GM10248 (cell line): Measurements from ENCODE around the gene CYP4F8.

Experiments used
- CTCF ChIA-PET: fragments of 300-600 bp; sonication (Branson Sonifier 250); formaldehyde crosslinking; extraction: SDS; loops from one replicate; lab custom pipeline; 2021; ENCODE audit warnings: antibody characterized with exemption; lab: Yijun Ruan, JAX
- POLR2A ChIA-PET: fragments of 350-650 bp; sonication (Branson Sonifier 250); formaldehyde crosslinking; extraction: SDS; loops from one replicate; lab custom pipeline; 2020; ENCODE audit warnings: antibody characterized with exemption; lab: Yijun Ruan, JAX
- DNase-seq: peaks from one replicate; pipeline ENCODE4 v3.0.0; 2012; ENCODE audit errors: extremely low spot score
- CTCF ChIP-seq: IDR thresholded peaks from 2 replicates; pipeline ENCODE4 v1.5.1; 2012; ENCODE audit warnings: mild to moderate bottlenecking, low read depth; ENCODE audit errors: extremely low read depth, missing control alignments, control extremely low read depth

Gene CYP4F8

GRCh38 chr19:15616627-15617270, 1.7 kb downstream of the CYP4F8 start:
- POLR2A ChIA-PET, result no interaction called here
- DNase-seq, result no peak
- no peak for TF ChIP-seq CTCF
- CTCF ChIA-PET, result no interaction called here

- TF ChIP-seq CTCF, result no peak
- CTCF ChIA-PET, result no interaction called here
- POLR2A ChIA-PET, result no interaction called here
- DNase-seq, result no peak
Measured at GRCh38 chr19:15618321-15618720, 3.3 kb downstream of the CYP4F8 start.

GRCh38 chr19:15621801-15622200, 6.8 kb downstream of the CYP4F8 start:
- TF ChIP-seq CTCF, result no peak
- no peak for DNase-seq
- POLR2A ChIA-PET, result no interaction called here
- CTCF ChIA-PET, result no interaction called here

GRCh38 chr19:15622991-15623390, 8.0 kb downstream of the CYP4F8 start:
- no peak for DNase-seq
- ChIA-PET CTCF (no interaction called here), POLR2A (no interaction called here)
- TF ChIP-seq CTCF, result no peak

GRCh38 chr19:15623711-15624318, 8.8 kb downstream of the CYP4F8 start:
- DNase-seq, result no peak
- no peak for TF ChIP-seq CTCF
- ChIA-PET POLR2A (no interaction called here), CTCF (no interaction called here)

GRCh38 chr19:15628236-15629002, 13.4 kb downstream of the CYP4F8 start:
- no peak for TF ChIP-seq CTCF
- POLR2A ChIA-PET, result no interaction called here
- DNase-seq, result no peak
- CTCF ChIA-PET, result interaction anchor here (0.7 kb wide), 1 partner anchor 20 kb away, joined by 3 read pairs; no protein-coding TSS in a partner anchor
